Measurements from ENCODE around the gene KLHL5. TPM values are rescaled to one million over a fixed set of nuclear protein-coding genes. Genes with fewer than 3 reads are reported as not detected.

Gene KLHL5
- total RNA-seq, 1 donor from 2014 or later: 28.8 TPM

GRCh38 chr4:39078829-39079228, 16.8 kb downstream of the KLHL5 start:
- Histone ChIP-seq H3K4me3 (no peak overlapping the region), H3K36me3 (peaks cover 16% of the 10 kb centered on the region), H3K4me1 (no peaks in the 10 kb centered on the region), H3K27me3 (ENCODE audit: low read depth) (no peaks in the 10 kb centered on the region), H3K9me3 (no peaks in the 10 kb centered on the region), H3K27ac (no peak overlapping the region)
- intact Hi-C loops (cut with DNase I): no loop called here
- ATAC-seq (no peak), DNase-seq (no peak)
- TF ChIP-seq, protein P1, sequence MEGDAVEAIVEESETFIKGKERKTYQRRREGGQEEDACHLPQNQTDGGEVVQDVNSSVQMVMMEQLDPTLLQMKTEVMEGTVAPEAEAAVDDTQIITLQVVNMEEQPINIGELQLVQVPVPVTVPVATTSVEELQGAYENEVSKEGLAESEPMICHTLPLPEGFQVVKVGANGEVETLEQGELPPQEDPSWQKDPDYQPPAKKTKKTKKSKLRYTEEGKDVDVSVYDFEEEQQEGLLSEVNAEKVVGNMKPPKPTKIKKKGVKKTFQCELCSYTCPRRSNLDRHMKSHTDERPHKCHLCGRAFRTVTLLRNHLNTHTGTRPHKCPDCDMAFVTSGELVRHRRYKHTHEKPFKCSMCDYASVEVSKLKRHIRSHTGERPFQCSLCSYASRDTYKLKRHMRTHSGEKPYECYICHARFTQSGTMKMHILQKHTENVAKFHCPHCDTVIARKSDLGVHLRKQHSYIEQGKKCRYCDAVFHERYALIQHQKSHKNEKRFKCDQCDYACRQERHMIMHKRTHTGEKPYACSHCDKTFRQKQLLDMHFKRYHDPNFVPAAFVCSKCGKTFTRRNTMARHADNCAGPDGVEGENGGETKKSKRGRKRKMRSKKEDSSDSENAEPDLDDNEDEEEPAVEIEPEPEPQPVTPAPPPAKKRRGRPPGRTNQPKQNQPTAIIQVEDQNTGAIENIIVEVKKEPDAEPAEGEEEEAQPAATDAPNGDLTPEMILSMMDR (IDR thresholded peaks at IDR 0.05): no peak

- DNase-seq (no peak), ATAC-seq (no peak)
- H3K4me1 ChIP-seq: no peaks in the 10 kb centered on the region
- intact Hi-C loops (cut with DNase I): no loop called here
- TF ChIP-seq, protein P1 (IDR thresholded peaks at IDR 0.05): no peak
- no peak overlapping the region for H3K27ac ChIP-seq
- H3K36me3 ChIP-seq: peaks cover 23% of the 10 kb centered on the region
- no peaks in the 10 kb centered on the region for H3K9me3 ChIP-seq
- H3K4me3 ChIP-seq: no peak overlapping the region
- no peaks in the 10 kb centered on the region for H3K27me3 ChIP-seq (ENCODE audit: low read depth)
Measured at GRCh38 chr4:39083164-39083563, 21.1 kb downstream of the KLHL5 start.

DNA sequence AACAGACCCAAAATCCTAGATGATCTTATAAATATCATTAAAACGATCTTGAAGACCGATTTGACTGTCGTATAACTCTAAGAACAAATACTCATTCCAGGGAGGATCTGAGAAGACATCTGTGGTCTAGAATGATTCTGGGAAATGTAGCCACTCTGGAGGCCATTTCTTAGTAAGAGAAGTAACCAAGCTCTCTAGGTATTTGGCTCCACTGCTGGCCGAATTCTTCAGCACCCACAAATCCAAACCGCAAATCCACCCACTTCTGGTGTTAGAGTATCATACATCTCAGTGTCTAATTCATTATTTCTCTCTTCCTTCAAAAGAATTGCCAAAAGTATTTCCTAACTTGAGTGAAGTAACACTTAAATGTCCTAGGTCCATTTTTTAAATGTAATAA, 23.9 kb downstream of the KLHL5 start:
- Histone ChIP-seq H3K36me3 (peaks cover 23% of the 10 kb centered on the region), H3K27ac (no peak overlapping the region), H3K9me3 (no peaks in the 10 kb centered on the region), H3K27me3 (ENCODE audit: low read depth) (no peaks in the 10 kb centered on the region), H3K4me1 (no peaks in the 10 kb centered on the region), H3K4me3 (no peak overlapping the region)
- DNase-seq: no peak
- TF ChIP-seq, protein P1 (IDR thresholded peaks at IDR 0.05): no peak
- ATAC-seq: no peak
- intact Hi-C loops (cut with DNase I): no loop called here

DNA sequence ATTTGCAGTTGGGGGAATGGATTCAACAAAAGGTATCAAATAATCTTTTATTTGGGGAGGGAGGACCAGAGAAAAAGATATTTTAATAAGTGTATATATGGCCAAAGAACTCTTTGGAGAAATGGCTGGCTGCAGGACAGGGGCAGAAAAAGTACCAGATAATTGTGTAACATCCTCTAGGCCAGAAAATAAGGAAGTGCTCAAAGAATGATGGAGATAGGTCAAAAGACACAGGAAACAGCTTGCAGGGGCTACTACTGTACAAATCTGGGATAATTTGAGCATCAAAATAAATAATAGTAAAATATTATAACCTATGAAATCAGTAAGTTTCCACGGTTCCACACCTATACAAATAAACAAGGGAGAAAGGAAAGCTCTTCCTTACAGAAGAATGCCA, 34.8 kb downstream of the KLHL5 start:
- TF ChIP-seq, protein P1 (IDR thresholded peaks at IDR 0.05): no peak
- intact Hi-C loops (cut with DNase I): no loop called here
- H3K27me3 ChIP-seq (ENCODE audit: low read depth): no peaks in the 10 kb centered on the region
- H3K9me3 ChIP-seq: no peaks in the 10 kb centered on the region
- no peak overlapping the region for H3K27ac ChIP-seq
- ATAC-seq (no peak), DNase-seq (no peak)
- H3K4me1 ChIP-seq: no peaks in the 10 kb centered on the region
- no peak overlapping the region for H3K4me3 ChIP-seq
- no peaks in the 10 kb centered on the region for H3K36me3 ChIP-seq

- H3K27ac ChIP-seq: no peak overlapping the region
- no peak for DNase-seq
- ATAC-seq: no peak
- H3K9me3 ChIP-seq: no peaks in the 10 kb centered on the region
- no peaks in the 10 kb centered on the region for H3K27me3 ChIP-seq (ENCODE audit: low read depth)
- H3K36me3 ChIP-seq: no peaks in the 10 kb centered on the region
- H3K4me3 ChIP-seq: no peak overlapping the region
- no peaks in the 10 kb centered on the region for H3K4me1 ChIP-seq
- intact Hi-C loops (cut with DNase I): no loop called here
- TF ChIP-seq, protein P1 (IDR thresholded peaks at IDR 0.05): no peak
Measured at GRCh38 chr4:39097290-39097689, 35.3 kb downstream of the KLHL5 start.

DNA sequence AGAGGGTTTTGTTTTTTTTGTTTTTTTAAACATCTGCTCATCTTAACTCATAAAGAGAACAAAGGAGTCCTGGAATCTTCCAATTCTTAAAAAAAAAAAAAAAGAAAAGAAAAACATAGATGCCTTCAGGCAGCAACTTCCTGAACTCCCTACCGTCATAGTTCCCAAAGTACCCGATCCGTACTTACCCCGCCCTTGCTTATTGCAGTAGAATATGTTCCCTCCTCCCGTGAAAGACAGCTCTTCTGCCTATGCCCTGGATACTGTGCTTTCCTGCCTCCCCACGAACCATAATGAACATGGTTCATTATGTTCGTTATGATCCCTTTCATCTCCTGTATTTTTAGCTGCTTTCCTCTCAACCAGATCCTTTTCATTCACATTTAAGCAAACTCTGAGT, 40.3 kb downstream of the KLHL5 start:
- Histone ChIP-seq H3K4me1 (no peaks in the 10 kb centered on the region), H3K4me3 (no peak overlapping the region), H3K9me3 (no peaks in the 10 kb centered on the region), H3K27me3 (ENCODE audit: low read depth) (no peaks in the 10 kb centered on the region), H3K27ac (no peak overlapping the region), H3K36me3 (peaks cover 24% of the 10 kb centered on the region)
- TF ChIP-seq, protein P1 (IDR thresholded peaks at IDR 0.05): no peak
- DNase-seq (no peak), ATAC-seq (no peak)
- intact Hi-C loops (cut with DNase I): no loop called here
